ENCODE data around the gene SLC38A4.

SLC38A4 gene

DNA sequence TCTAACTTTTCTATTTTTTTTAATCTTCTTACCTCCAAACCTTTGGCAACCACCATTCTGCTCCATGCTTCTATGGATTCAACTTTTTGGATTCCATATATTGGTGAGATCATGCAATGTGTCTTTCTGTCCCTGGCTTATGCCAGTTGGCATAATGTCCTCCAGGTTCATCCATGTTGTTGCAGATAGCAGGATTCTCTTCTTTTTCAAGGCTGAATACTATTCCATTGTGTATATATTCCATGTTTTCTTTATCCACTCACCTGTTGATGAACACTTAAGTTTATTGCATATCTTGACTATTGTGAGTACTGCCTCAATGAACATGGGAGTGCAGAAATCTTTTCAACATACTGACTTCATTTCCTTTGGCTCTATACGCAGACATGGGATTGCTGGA lies 21.2 kb upstream of the SLC38A4 start:
- H3K9me3 ChIP-seq (replicated peaks in 1 of 11) = peaks cover 0 to 6% (median 0%) of the 10 kb centered on the region in 11 experiments; a peak in 4 of 22 replicates
- H3K4me1 ChIP-seq = no peaks in the 10 kb centered on the region
- no peak overlapping the region for H3K4me2 ChIP-seq
- H3K36me3 ChIP-seq = no peaks in the 10 kb centered on the region
- H4K20me1 ChIP-seq = no peaks in the 10 kb centered on the region
- no peak for TF ChIP-seq Cebpa-rat (IDR thresholded peaks at IDR 0.05)
- H3K9ac ChIP-seq = no peak overlapping the region
- no peaks in the 10 kb centered on the region for H3K27me3 ChIP-seq
- H3K27ac ChIP-seq = no peak overlapping the region
- no peak overlapping the region for H3K4me3 ChIP-seq

DNA sequence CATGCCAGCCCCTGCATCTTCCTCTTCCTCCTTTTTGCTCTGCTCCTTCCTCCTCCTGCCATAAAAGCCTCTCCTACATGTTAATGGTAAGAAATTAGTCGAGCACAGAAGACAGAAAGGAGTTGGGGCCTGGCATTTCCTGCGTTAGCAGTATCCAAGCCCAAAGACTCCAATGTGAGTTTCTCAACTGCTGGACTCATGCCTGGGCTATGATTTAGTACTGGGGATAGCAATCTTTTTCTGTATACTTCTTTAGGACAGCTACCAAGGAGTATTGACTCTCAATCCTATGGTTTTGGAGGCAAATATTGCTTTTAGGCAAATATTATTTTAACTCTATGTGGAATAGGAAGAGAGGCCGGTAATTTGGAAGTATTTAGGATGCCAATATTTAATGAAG lies 18.0 kb upstream of the SLC38A4 start:
- no peak overlapping the region for H3K4me3 ChIP-seq
- no peaks in the 10 kb centered on the region for H4K20me1 ChIP-seq
- H3K36me3 ChIP-seq = no peaks in the 10 kb centered on the region
- no peaks in the 10 kb centered on the region for H3K4me1 ChIP-seq
- H3K9ac ChIP-seq = no peak overlapping the region
- H3K27ac ChIP-seq = no peak overlapping the region
- H3K27me3 ChIP-seq = no peaks in the 10 kb centered on the region
- TF ChIP-seq Cebpa-rat (IDR thresholded peaks at IDR 0.05) = no peak
- no peak overlapping the region for H3K4me2 ChIP-seq
- H3K9me3 ChIP-seq (replicated peaks in 1 of 11) = peaks cover 0 to 6% (median 0%) of the 10 kb centered on the region in 11 experiments; a peak in 4 of 22 replicates

DNA sequence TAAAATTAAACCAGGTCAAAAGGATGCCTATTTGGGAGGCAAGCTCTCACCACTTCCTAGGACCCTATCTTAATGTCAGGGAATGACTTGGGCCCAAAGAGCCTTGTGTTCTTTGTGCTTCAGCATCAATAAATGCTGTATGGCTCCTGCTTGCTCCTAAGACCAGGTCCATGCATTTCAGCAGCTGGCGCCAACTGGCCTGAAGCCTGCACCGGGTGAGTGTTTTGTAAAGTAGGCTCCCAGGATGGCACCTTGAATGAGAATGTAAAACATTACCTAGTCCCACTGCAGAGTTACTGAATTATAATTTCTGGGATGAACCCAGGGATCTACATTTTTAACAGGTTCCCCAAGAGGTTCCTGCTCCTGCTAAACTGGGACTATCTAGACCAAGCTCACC lies 16.1 kb upstream of the SLC38A4 start:
- Histone ChIP-seq H3K4me3 (no peak overlapping the region), H3K27me3 (no peaks in the 10 kb centered on the region), H3K4me2 (no peak overlapping the region), H3K27ac (no peak overlapping the region), H3K9ac (no peak overlapping the region), H3K4me1 (no peaks in the 10 kb centered on the region), H4K20me1 (no peaks in the 10 kb centered on the region), H3K36me3 (no peaks in the 10 kb centered on the region), H3K9me3 (replicated peaks in 1 of 11) (peaks cover 0 to 3% (median 0%) of the 10 kb centered on the region in 11 experiments; a peak in 3 of 22 replicates)
- no peak for TF ChIP-seq Cebpa-rat (IDR thresholded peaks at IDR 0.05)

DNA sequence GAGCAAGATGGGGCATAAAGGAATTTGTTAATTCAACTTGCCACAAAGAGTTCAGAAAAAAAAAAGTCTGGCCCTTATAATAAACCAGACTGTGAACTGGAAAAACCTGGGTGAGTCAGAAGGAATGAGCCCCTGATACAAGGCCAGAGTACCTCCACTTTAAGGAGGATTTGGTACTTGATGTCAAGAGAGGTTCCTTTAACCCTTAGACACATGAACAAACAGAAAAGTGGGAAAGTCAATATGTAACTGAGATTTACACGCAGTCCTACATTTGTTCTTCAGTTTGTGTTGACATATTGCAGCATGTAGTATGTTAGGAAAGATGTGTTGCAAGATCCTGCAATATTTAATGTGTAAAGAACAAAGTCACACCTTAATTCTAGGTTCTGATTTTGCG lies 14.2 kb upstream of the SLC38A4 start:
- Histone ChIP-seq H3K4me2 (no peak overlapping the region), H3K9me3 (replicated peaks in 1 of 11) (no peaks in the 10 kb centered on the region)

DNA sequence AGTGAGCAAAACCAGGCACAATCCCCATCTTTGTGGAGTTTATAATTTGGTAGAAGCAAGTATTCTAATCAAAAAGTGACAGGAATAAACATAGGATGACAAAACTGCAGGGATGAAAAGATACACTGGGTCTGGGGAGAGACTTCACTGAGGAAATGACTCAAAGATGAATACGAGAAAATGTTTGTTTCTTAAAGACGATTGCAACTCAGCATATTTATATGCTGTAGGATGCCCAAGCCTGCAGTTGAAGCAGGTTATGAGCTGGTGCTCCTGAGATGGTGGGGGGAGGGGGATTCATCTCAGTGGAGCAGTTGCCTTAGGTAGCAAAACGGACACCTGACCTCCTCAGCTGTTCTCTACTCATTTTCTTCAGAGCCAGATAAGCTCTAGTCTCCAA lies 13.4 kb upstream of the SLC38A4 start:
- Histone ChIP-seq H3K4me2 (no peak overlapping the region), H3K4me1 (no peaks in the 10 kb centered on the region), H3K9me3 (replicated peaks in 1 of 11) (no peaks in the 10 kb centered on the region), H3K9ac (no peak overlapping the region), H3K36me3 (no peaks in the 10 kb centered on the region), H3K4me3 (no peak overlapping the region), H3K27ac (no peak overlapping the region), H4K20me1 (no peaks in the 10 kb centered on the region), H3K27me3 (no peaks in the 10 kb centered on the region)
- no peak for TF ChIP-seq Cebpa-rat (IDR thresholded peaks at IDR 0.05)

More for the DNA sequence above, 14.2 kb upstream of the SLC38A4 start:
- no peak for TF ChIP-seq Cebpa-rat (IDR thresholded peaks at IDR 0.05)
- H3K27ac ChIP-seq = no peak overlapping the region
- H4K20me1 ChIP-seq = no peaks in the 10 kb centered on the region
- no peaks in the 10 kb centered on the region for H3K4me1 ChIP-seq
- no peaks in the 10 kb centered on the region for H3K36me3 ChIP-seq
- H3K27me3 ChIP-seq = no peaks in the 10 kb centered on the region
- H3K4me3 ChIP-seq = no peak overlapping the region
- H3K9ac ChIP-seq = no peak overlapping the region

GRCh38 chr12:46835785-46836184 lies 10.0 kb upstream of the SLC38A4 start:
- no peak overlapping the region for H3K4me3 ChIP-seq
- TF ChIP-seq Cebpa-rat (IDR thresholded peaks at IDR 0.05) = no peak
- H3K9me3 ChIP-seq (replicated peaks in 1 of 11) = peaks cover 8 to 17% (median 16%) of the 10 kb centered on the region in 11 experiments; a peak in 19 of 22 replicates
- H3K27ac ChIP-seq = no peak overlapping the region
- H3K36me3 ChIP-seq = no peaks in the 10 kb centered on the region
- no peaks in the 10 kb centered on the region for H3K4me1 ChIP-seq
- no peak overlapping the region for H3K9ac ChIP-seq
- H4K20me1 ChIP-seq = no peaks in the 10 kb centered on the region
- no peak overlapping the region for H3K4me2 ChIP-seq
- no peaks in the 10 kb centered on the region for H3K27me3 ChIP-seq

DNA sequence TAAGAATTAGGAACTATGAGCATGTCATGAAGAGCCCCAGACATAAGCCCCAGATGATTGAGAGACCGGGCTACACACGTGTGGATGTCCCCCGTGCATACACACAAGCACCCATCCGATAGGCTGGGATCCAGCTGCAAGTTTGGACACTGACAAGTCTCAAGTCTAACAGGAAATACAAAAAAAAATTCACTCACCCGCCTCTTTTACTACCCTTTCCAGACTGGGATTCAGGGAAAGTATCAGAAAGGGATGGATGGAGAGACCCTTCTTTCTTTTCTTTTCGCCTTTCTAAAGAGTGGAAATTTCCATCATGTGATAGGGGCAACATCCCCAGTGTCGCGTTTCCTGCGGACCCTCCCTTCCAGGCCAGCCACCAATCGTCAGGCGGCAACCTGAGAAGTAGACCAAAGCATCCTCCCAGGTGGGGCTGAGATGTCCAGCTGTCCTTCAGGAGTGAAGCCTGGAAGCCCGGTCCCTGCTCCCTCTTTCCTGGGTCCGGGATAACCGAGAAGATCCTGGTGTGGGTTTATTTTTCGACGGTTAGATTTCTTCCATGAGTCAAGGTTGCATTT lies 6.4 kb upstream of the SLC38A4 start:
- no peaks in the 10 kb centered on the region for H3K4me1 ChIP-seq
- H3K4me2 ChIP-seq = no peak overlapping the region
- H4K20me1 ChIP-seq = no peaks in the 10 kb centered on the region
- H3K36me3 ChIP-seq = no peaks in the 10 kb centered on the region
- H3K27me3 ChIP-seq = no peaks in the 10 kb centered on the region
- H3K4me3 ChIP-seq = no peak overlapping the region
- TF ChIP-seq Cebpa-rat (IDR thresholded peaks at IDR 0.05) = no peak
- peaks cover 8 to 20% (median 16%) of the 10 kb centered on the region in 11 experiments; a peak in 19 of 22 replicates for H3K9me3 ChIP-seq (replicated peaks in 1 of 11)
- H3K9ac ChIP-seq = no peak overlapping the region
- H3K27ac ChIP-seq = no peak overlapping the region

DNA sequence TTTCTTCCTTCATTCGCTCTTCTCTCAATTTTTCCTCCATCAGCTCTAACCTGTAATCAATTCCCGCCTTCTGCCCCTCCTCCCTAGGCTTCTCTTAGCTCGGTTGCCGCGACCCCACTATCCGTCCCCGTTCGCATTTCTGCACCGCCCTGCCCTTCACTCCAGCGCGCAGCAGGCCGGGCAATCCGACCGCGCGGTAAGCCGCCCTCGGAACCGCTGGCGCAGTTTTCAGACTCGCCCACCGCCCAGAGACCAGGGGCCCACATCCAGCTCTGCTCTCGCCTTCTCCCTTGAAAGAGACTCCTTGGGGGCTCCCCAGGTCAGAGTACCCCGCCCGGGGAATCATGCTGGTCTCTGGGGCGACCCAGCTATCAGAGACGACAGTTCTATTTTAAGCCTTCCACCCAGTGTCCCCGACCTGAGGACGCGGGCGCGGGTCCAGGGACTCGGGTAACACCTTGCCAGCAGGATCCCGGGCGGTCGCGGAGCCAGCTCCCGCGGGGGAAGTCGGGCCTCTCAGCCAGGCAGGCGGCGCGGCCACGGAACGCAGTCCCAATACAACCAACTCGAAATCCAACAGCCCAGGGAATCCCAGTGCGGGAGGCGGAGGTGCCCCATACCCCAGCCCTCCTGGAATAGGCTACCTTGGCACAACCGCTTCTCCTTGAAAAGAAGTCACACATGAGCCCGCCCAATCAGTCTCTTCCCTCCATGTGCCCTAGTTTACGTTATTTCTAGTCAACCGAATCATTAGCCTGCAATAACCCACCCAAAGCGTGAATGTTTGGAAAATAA lies 5.7 kb upstream of the SLC38A4 start:
- no peak overlapping the region for H3K9ac ChIP-seq
- H3K4me2 ChIP-seq = no peak overlapping the region

GRCh38 chr12:46830731-46831334 lies 5.0 kb upstream of the SLC38A4 start:
- TF ChIP-seq Cebpa-rat (IDR thresholded peaks at IDR 0.05) = no peak
- H3K27me3 ChIP-seq = no peaks in the 10 kb centered on the region
- H3K9ac ChIP-seq = no peak overlapping the region
- H3K4me2 ChIP-seq = no peak overlapping the region
- no peaks in the 10 kb centered on the region for H3K4me1 ChIP-seq
- H3K27ac ChIP-seq = no peak overlapping the region
- no peaks in the 10 kb centered on the region for H3K36me3 ChIP-seq
- H3K4me3 ChIP-seq = no peak overlapping the region
- peaks cover 8 to 20% (median 16%) of the 10 kb centered on the region in 11 experiments; a peak in 19 of 22 replicates for H3K9me3 ChIP-seq (replicated peaks in 1 of 11)
- H4K20me1 ChIP-seq = no peaks in the 10 kb centered on the region

More for the DNA sequence above, 5.7 kb upstream of the SLC38A4 start:
- Histone ChIP-seq H3K4me1 (no peaks in the 10 kb centered on the region), H3K9me3 (replicated peaks in 1 of 11) (peaks cover 8 to 20% (median 16%) of the 10 kb centered on the region in 11 experiments; a peak in 19 of 22 replicates), H4K20me1 (no peaks in the 10 kb centered on the region), H3K4me3 (no peak overlapping the region), H3K27ac (no peak overlapping the region), H3K27me3 (no peaks in the 10 kb centered on the region), H3K36me3 (no peaks in the 10 kb centered on the region)
- no peak for TF ChIP-seq Cebpa-rat (IDR thresholded peaks at IDR 0.05)
